ENCODE results near the gene GOLGA8R. TPM values are rescaled to one million over a fixed set of nuclear protein-coding genes. Genes with fewer than 3 reads are reported as not detected.
A peak's percentile ranks its signal among the peaks of the same experiment; 100 is the strongest.
"Not testable (repeated sequence)": the region's sequence is repeated elsewhere in the genome, so short reads cannot be mapped to it uniquely, and the experiment has no call there.

The GOLGA8R gene
- 9.1 TPM for polyA plus RNA-seq (2013)

DNA sequence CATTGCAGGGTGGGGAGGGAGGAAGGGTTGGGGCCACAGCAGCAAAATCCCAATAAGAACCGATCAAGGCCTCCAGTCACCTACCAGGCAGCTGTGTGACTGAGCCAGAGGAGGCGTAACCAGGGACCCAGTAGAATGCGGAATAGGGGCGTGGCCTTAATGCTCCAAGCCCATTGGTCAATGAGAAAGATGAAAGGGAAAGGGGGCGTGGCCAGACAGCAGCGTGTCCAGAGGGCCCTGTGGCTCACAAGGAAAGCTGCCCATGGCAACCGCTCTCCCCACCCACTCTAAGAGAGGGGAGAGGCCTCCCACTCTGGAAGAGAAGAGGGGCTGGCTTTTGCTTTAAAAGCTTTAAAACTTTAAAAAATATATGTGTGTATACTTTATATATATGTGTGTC lies at the start of gene GOLGA8R:
Gene GOLGA8R (minus strand): TSS at position 101 of the 400 bp plus-strand sequence. CDS start 98 bp downstream, at position 3.
- H3K4me1 ChIP-seq (ENCODE audit: control extremely low read depth in 1 of 4, control insufficient read depth in 4 of 4, insufficient read depth in 4 of 4, low read length in 3 of 4); H3K27ac ChIP-seq (ENCODE audit: insufficient read depth in 1 of 2, low read depth in 1 of 2, low read length in 2 of 2, poor library complexity in 1 of 2, severe bottlenecking in 2 of 2); H3K4me3 ChIP-seq (ENCODE audit: control insufficient read depth in 1 of 7, extremely low read depth in 1 of 7, insufficient read depth in 4 of 7, low read depth in 2 of 7, low read length in 6 of 7); DNase-seq; H3K9me3 ChIP-seq (ENCODE audit: control extremely low read depth in 1 of 5, control insufficient read depth in 4 of 5, insufficient read depth in 2 of 5, low read depth in 1 of 5, low read length in 4 of 5); H3K27me3 ChIP-seq (replicated peaks in 2 of 5; ENCODE audit: control insufficient read depth in 4 of 5, insufficient read depth in 5 of 5, low read length in 4 of 5); H3K36me3 ChIP-seq (ENCODE audit: control insufficient read depth in 4 of 4, insufficient read depth in 4 of 4, low read length in 3 of 4); POLR2A ChIA-PET; CTCF ChIA-PET: not testable (repeated sequence)
- no CpG with 5 or more reads among the region's 7 CpGs for WGBS (ENCODE audit: insufficient coverage)

DNA sequence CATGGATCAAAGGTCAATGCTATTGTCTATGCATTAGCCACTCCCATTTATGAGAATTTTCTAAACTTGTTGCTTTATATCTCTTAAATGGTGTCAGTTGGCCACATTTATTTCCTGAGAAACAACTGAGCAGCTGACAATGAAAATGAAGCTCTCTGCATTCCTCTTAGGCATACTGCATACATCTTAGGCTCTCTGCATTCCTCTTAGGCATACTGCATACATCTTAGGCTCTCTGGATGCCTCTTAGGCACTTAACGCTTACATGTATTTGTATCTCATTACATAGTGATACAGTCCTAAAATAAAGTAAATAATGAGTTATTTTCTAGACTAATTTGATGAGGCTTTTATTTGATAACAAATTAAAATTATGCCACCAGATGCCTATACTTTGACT lies 49.8 kb upstream of the GOLGA8R start:
- H3K36me3 ChIP-seq (ENCODE audit: control insufficient read depth in 4 of 4, insufficient read depth in 4 of 4, low read length in 3 of 4); H3K4me1 ChIP-seq (ENCODE audit: control extremely low read depth in 1 of 4, control insufficient read depth in 4 of 4, insufficient read depth in 4 of 4, low read length in 3 of 4); DNase-seq; H3K27me3 ChIP-seq (replicated peaks in 2 of 5; ENCODE audit: control insufficient read depth in 4 of 5, insufficient read depth in 5 of 5, low read length in 4 of 5); H3K27ac ChIP-seq (ENCODE audit: insufficient read depth in 1 of 2, low read depth in 1 of 2, low read length in 2 of 2, poor library complexity in 1 of 2, severe bottlenecking in 2 of 2); H3K4me3 ChIP-seq (ENCODE audit: control insufficient read depth in 1 of 7, extremely low read depth in 1 of 7, insufficient read depth in 4 of 7, low read depth in 2 of 7, low read length in 6 of 7); CTCF ChIA-PET; POLR2A ChIA-PET; H3K9me3 ChIP-seq (ENCODE audit: control extremely low read depth in 1 of 5, control insufficient read depth in 4 of 5, insufficient read depth in 2 of 5, low read depth in 1 of 5, low read length in 4 of 5): not testable (repeated sequence)
- WGBS (ENCODE audit: insufficient coverage), result no CpG with 5 or more reads among the region's 1 CpG

DNA sequence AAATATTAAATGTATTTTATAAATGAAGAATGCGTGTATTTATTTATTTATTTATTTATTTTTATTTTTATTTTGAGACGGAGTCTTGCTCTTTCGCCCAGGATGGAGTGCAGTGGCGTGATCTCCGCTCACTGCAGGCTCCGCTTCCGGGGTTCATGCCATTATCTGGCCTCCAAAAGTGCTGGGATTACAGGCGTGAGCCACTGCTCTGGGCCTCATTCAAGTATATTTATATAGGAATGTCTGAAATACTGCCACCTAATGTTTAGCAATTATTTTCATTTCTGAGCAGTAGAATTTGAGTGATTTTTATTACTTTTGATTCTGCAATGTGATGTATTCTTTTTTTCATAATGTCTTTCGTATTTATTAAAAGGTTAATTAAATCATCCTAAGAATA lies 48.1 kb upstream of the GOLGA8R start:
- H3K36me3 ChIP-seq (ENCODE audit: control insufficient read depth in 4 of 4, insufficient read depth in 4 of 4, low read length in 3 of 4); CTCF ChIA-PET; H3K27me3 ChIP-seq (replicated peaks in 2 of 5; ENCODE audit: control insufficient read depth in 4 of 5, insufficient read depth in 5 of 5, low read length in 4 of 5); POLR2A ChIA-PET; H3K4me3 ChIP-seq (ENCODE audit: control insufficient read depth in 1 of 7, extremely low read depth in 1 of 7, insufficient read depth in 4 of 7, low read depth in 2 of 7, low read length in 6 of 7); DNase-seq; H3K4me1 ChIP-seq (ENCODE audit: control extremely low read depth in 1 of 4, control insufficient read depth in 4 of 4, insufficient read depth in 4 of 4, low read length in 3 of 4); H3K27ac ChIP-seq (ENCODE audit: insufficient read depth in 1 of 2, low read depth in 1 of 2, low read length in 2 of 2, poor library complexity in 1 of 2, severe bottlenecking in 2 of 2); H3K9me3 ChIP-seq (ENCODE audit: control extremely low read depth in 1 of 5, control insufficient read depth in 4 of 5, insufficient read depth in 2 of 5, low read depth in 1 of 5, low read length in 4 of 5): not testable (repeated sequence)
- WGBS (ENCODE audit: insufficient coverage), result no CpG with 5 or more reads among the region's 9 CpGs

DNA sequence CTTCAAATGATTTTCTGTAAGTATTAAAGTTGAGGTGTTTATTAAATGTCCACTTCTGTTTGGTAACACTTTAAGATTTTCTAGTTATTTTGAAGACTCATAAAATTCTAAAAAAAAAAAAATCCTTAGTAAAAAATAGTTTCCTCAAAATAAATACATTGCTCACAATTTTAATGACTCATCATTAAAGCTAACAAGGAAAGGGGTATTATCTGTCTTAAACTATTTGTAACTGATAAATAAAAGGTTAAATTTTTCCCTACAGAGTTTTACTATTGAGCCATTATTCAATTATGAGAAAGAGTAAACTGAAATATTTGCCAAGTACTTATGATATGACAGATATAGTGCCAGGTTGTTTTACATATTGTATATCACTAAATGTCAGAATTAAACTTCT lies 38.6 kb upstream of the GOLGA8R start:
- H3K4me3 ChIP-seq (ENCODE audit: control insufficient read depth in 1 of 7, extremely low read depth in 1 of 7, insufficient read depth in 4 of 7, low read depth in 2 of 7, low read length in 6 of 7); CTCF ChIA-PET; H3K4me1 ChIP-seq (ENCODE audit: control extremely low read depth in 1 of 4, control insufficient read depth in 4 of 4, insufficient read depth in 4 of 4, low read length in 3 of 4); H3K9me3 ChIP-seq (ENCODE audit: control extremely low read depth in 1 of 5, control insufficient read depth in 4 of 5, insufficient read depth in 2 of 5, low read depth in 1 of 5, low read length in 4 of 5); POLR2A ChIA-PET; H3K36me3 ChIP-seq (ENCODE audit: control insufficient read depth in 4 of 4, insufficient read depth in 4 of 4, low read length in 3 of 4); H3K27me3 ChIP-seq (replicated peaks in 2 of 5; ENCODE audit: control insufficient read depth in 4 of 5, insufficient read depth in 5 of 5, low read length in 4 of 5); DNase-seq; H3K27ac ChIP-seq (ENCODE audit: insufficient read depth in 1 of 2, low read depth in 1 of 2, low read length in 2 of 2, poor library complexity in 1 of 2, severe bottlenecking in 2 of 2): not testable (repeated sequence)

- H3K36me3 ChIP-seq (ENCODE audit: control insufficient read depth in 4 of 4, insufficient read depth in 4 of 4, low read length in 3 of 4); H3K9me3 ChIP-seq (ENCODE audit: control extremely low read depth in 1 of 5, control insufficient read depth in 4 of 5, insufficient read depth in 2 of 5, low read depth in 1 of 5, low read length in 4 of 5); CTCF ChIA-PET; H3K4me1 ChIP-seq (ENCODE audit: control extremely low read depth in 1 of 4, control insufficient read depth in 4 of 4, insufficient read depth in 4 of 4, low read length in 3 of 4); H3K4me3 ChIP-seq (ENCODE audit: control insufficient read depth in 1 of 7, extremely low read depth in 1 of 7, insufficient read depth in 4 of 7, low read depth in 2 of 7, low read length in 6 of 7); POLR2A ChIA-PET; H3K27ac ChIP-seq (ENCODE audit: insufficient read depth in 1 of 2, low read depth in 1 of 2, low read length in 2 of 2, poor library complexity in 1 of 2, severe bottlenecking in 2 of 2); DNase-seq; H3K27me3 ChIP-seq (replicated peaks in 2 of 5; ENCODE audit: control insufficient read depth in 4 of 5, insufficient read depth in 5 of 5, low read length in 4 of 5): not testable (repeated sequence)
- no CpG with 5 or more reads among the region's 3 CpGs for WGBS (ENCODE audit: insufficient coverage)
Observed at GRCh38 chr15:30438348-30438747, 24.3 kb upstream of the GOLGA8R start.

- POLR2A ChIA-PET; H3K4me1 ChIP-seq (ENCODE audit: control extremely low read depth in 1 of 4, control insufficient read depth in 4 of 4, insufficient read depth in 4 of 4, low read length in 3 of 4); H3K9me3 ChIP-seq (ENCODE audit: control extremely low read depth in 1 of 5, control insufficient read depth in 4 of 5, insufficient read depth in 2 of 5, low read depth in 1 of 5, low read length in 4 of 5); H3K27ac ChIP-seq (ENCODE audit: insufficient read depth in 1 of 2, low read depth in 1 of 2, low read length in 2 of 2, poor library complexity in 1 of 2, severe bottlenecking in 2 of 2); H3K4me3 ChIP-seq (ENCODE audit: control insufficient read depth in 1 of 7, extremely low read depth in 1 of 7, insufficient read depth in 4 of 7, low read depth in 2 of 7, low read length in 6 of 7); H3K27me3 ChIP-seq (replicated peaks in 2 of 5; ENCODE audit: control insufficient read depth in 4 of 5, insufficient read depth in 5 of 5, low read length in 4 of 5); DNase-seq; H3K36me3 ChIP-seq (ENCODE audit: control insufficient read depth in 4 of 4, insufficient read depth in 4 of 4, low read length in 3 of 4); CTCF ChIA-PET: not testable (repeated sequence)
- no CpG with 5 or more reads among the region's 5 CpGs for WGBS (ENCODE audit: insufficient coverage)
Observed at GRCh38 chr15:30435878-30436277, 21.8 kb upstream of the GOLGA8R start.

GRCh38 chr15:30420723-30421122 lies 6.7 kb upstream of the GOLGA8R start:
- CTCF ChIA-PET; H3K36me3 ChIP-seq (ENCODE audit: control insufficient read depth in 4 of 4, insufficient read depth in 4 of 4, low read length in 3 of 4): not testable (repeated sequence)

DNA sequence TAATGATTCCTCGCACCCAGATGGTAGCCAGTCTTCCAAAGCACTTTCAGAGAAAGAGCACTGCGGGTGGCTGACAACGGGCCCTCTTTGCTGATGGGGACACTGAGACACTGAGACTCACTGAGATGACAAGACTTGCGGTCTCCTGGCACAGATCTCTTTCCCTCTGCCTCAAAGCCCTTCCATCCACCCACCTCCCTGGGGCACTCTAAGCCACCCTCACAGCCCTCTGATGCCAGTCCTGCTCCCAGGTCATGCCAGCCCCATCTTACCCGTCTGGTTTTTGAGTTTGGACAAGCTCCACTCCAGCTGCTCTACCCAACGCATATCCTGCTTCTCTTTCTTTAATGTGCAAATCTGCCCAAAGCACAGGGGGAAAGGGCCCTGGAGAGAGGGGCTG lies 6.4 kb downstream of the GOLGA8R start:
- H3K4me3 ChIP-seq (ENCODE audit: control insufficient read depth in 1 of 7, extremely low read depth in 1 of 7, insufficient read depth in 4 of 7, low read depth in 2 of 7, low read length in 6 of 7); H3K27me3 ChIP-seq (replicated peaks in 2 of 5; ENCODE audit: control insufficient read depth in 4 of 5, insufficient read depth in 5 of 5, low read length in 4 of 5); CTCF ChIA-PET; H3K4me1 ChIP-seq (ENCODE audit: control extremely low read depth in 1 of 4, control insufficient read depth in 4 of 4, insufficient read depth in 4 of 4, low read length in 3 of 4); DNase-seq; H3K36me3 ChIP-seq (ENCODE audit: control insufficient read depth in 4 of 4, insufficient read depth in 4 of 4, low read length in 3 of 4); H3K9me3 ChIP-seq (ENCODE audit: control extremely low read depth in 1 of 5, control insufficient read depth in 4 of 5, insufficient read depth in 2 of 5, low read depth in 1 of 5, low read length in 4 of 5); H3K27ac ChIP-seq (ENCODE audit: insufficient read depth in 1 of 2, low read depth in 1 of 2, low read length in 2 of 2, poor library complexity in 1 of 2, severe bottlenecking in 2 of 2); POLR2A ChIA-PET: not testable (repeated sequence)
- 98% methylated on average over 4 of the region's 6 CpGs for WGBS (ENCODE audit: insufficient coverage)

More at GRCh38 chr15:30420723-30421122, 6.7 kb upstream of the GOLGA8R start:
- peak overlapping the region in 2 of 7 experiments; percentile 36 to 45 for H3K4me3 ChIP-seq (ENCODE audit: control insufficient read depth in 1 of 7, extremely low read depth in 1 of 7, insufficient read depth in 4 of 7, low read depth in 2 of 7, low read length in 6 of 7)
- H3K9me3 ChIP-seq (ENCODE audit: control extremely low read depth in 1 of 5, control insufficient read depth in 4 of 5, insufficient read depth in 2 of 5, low read depth in 1 of 5, low read length in 4 of 5); POLR2A ChIA-PET; H3K4me1 ChIP-seq (ENCODE audit: control extremely low read depth in 1 of 4, control insufficient read depth in 4 of 4, insufficient read depth in 4 of 4, low read length in 3 of 4); H3K27ac ChIP-seq (ENCODE audit: insufficient read depth in 1 of 2, low read depth in 1 of 2, low read length in 2 of 2, poor library complexity in 1 of 2, severe bottlenecking in 2 of 2); H3K27me3 ChIP-seq (replicated peaks in 2 of 5; ENCODE audit: control insufficient read depth in 4 of 5, insufficient read depth in 5 of 5, low read length in 4 of 5): not testable (repeated sequence)
- peak in 2 of 3 donors; percentile 0 to 2 for DNase-seq
- no CpG with 5 or more reads among the region's 6 CpGs for WGBS (ENCODE audit: insufficient coverage)

Data from common myeloid progenitor, CD34-positive (primary cell).